ENCODE data around the gene SLC14A1. TPM values are rescaled to one million over a fixed set of nuclear protein-coding genes. Genes with fewer than 3 reads are reported as not detected.
A peak's percentile ranks its signal among the peaks of the same experiment; 100 is the strongest.

The SLC14A1 gene
- total RNA-seq, 1 donor from 2014 or later = not detected

DNA sequence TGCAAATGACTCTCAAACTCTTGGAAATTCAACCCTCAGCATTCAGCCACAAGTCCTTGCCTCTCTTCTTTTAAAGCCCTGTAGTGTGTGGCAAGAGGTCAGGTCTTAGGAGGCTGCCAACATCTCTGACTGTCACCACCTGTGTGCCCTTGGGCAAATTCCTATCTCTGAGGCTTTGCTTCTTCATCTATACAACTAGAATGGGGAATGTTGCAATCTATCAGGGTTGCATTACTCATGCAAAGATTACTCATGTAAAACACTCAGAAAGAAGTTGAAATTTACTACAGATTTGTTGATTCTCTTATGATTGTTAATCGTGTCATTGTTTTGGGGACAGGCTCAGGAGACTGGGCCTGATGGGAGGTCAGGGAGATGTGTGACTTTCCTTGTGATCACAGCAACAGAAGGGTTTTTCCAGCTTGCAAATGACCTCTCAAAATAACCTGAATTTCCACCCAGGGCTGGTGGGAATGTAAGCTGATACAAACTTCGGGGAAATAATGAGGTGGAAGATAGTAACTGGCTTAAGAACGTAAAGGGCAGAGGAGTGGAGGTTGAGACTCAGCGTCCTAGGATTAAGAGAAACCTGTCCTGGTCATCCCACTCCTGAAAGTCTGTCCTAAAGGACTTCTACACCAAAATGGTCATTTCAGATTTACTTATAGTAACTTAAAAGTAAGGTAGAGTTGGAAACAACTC is 69.4 kb downstream of the SLC14A1 start:
- peak; percentile 81 for DNase-seq (ENCODE audit: low read depth)

DNA sequence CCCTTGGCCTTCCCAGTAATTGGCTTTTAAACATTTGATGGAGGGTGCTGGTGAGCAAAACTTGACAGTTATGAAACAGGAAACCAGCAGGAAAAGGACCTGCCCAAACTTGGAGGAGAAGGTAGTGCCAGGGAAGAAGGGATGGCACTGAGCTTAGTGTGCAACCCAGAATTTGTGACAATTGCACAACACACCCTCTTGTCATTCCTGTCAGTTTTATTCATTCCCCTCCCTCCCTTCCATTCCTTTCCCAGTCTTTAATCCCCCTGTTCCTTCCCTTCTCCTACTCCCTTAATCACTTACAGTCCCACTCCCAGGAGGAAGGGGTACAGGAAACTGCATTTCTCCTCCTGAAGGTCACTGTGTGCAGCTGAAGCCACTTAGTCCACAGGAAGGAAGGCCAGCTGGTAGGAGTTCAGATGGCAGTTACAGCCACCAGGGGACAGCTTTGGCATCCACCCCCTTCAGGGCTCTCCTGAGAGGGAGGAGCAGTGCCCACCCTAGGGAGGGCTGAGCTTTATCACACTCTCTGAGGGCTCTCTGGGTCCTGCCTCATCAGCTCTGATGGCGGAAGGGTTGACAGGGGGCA is 77.5 kb downstream of the SLC14A1 start:
- DNase-seq (ENCODE audit: low read depth) = no peak

Other genes starting within 250 kb of the SLC14A1 start
- not detected in 2 replicates for gene SLC14A2, start 108.7 kb upstream of the SLC14A1 start, total RNA-seq
- not detected in 2 replicates for gene SIGLEC15, start 101.5 kb downstream of the SLC14A1 start, total RNA-seq
- 31.8 and 33.3 TPM in 2 replicates for gene EPG5, start 243.1 kb downstream of the SLC14A1 start, total RNA-seq